PC-9 (cell line): ENCODE results near the gene PARVG. TPM values are rescaled to one million over a fixed set of nuclear protein-coding genes. Genes with fewer than 3 reads are reported as not detected.

Source experiments
- BruUV-seq: library from RNA; stranded (reverse); fragments of 400-500 nt; replicated peaks from 2 replicates; lab custom pipeline; 2021; lab: Mats Ljungman, UMichigan
- CTCF ChIA-PET: fragments of 300-600 bp; sonication (Branson Sonifier 250); formaldehyde crosslinking; loops from one replicate; lab custom pipeline; 2022; ENCODE audit warnings: antibody characterized with exemption; lab: Charles Lee
- POLR2A ChIA-PET: fragments of 300-600 bp; sonication (Branson Sonifier 250); formaldehyde crosslinking; loops from one replicate; lab custom pipeline; 2022; ENCODE audit warnings: antibody characterized with exemption; ENCODE audit not compliant: unreplicated experiment; lab: Charles Lee
- DNase-seq, 2 experiments: peaks; one replicate each; pipeline versions ENCODE4 v3.0.0 to v3.0.0-alpha.2; 2015 to 2022; ENCODE audit warnings: mixed read lengths in 1 of 2
- H2AFZ ChIP-seq: fragments of 200-600 bp; sonication (generic); 2 replicates; pipeline ENCODE4 v1.8.1; 2017; ENCODE audit warnings: antibody characterized with exemption
- H3F3A ChIP-seq: fragments of 200-600 bp; sonication (generic); 2 replicates; pipeline ENCODE4 v1.8.1; 2017; ENCODE audit warnings: antibody characterized with exemption, mild to moderate bottlenecking, low read depth; ENCODE audit not compliant: insufficient read depth
- H3K27ac ChIP-seq: fragments of 200-600 bp; sonication (generic); 2 replicates; pipeline ENCODE4 v1.6.1; 2016; ENCODE audit warnings: mixed run types
- H3K27me3 ChIP-seq: fragments of 200-600 bp; sonication (generic); 2 replicates; pipeline ENCODE4 v1.6.1; 2016; ENCODE audit warnings: low read depth, mixed run types; ENCODE audit not compliant: insufficient read depth
- H3K36me3 ChIP-seq: fragments of 200-600 bp; sonication (generic); 2 replicates; pipeline ENCODE4 v1.6.1; 2016; ENCODE audit warnings: low read depth, mixed run types
- H3K4me1 ChIP-seq: fragments of 200-600 bp; sonication (generic); replicated peaks from 2 replicates; pipeline ENCODE4 v1.6.1; 2016; ENCODE audit warnings: mixed run types; ENCODE audit not compliant: insufficient read depth
- H3K4me2 ChIP-seq: fragments of 200-600 bp; sonication (generic); 2 replicates; pipeline ENCODE4 v1.6.1; 2017; ENCODE audit warnings: mixed run types
- H3K4me3 ChIP-seq: fragments of 200-600 bp; sonication (generic); 2 replicates; pipeline ENCODE4 v1.6.1; 2016; ENCODE audit warnings: mixed run types
- H3K79me2 ChIP-seq: fragments of 200-600 bp; sonication (generic); 2 replicates; pipeline ENCODE4 v1.6.1; 2017; ENCODE audit warnings: low read depth, mixed run types
- H3K9me2 ChIP-seq: fragments of 200-600 bp; sonication (generic); 2 replicates; pipeline ENCODE4 v1.8.1; 2017; ENCODE audit warnings: mild to moderate bottlenecking; ENCODE audit not compliant: insufficient read depth
- H3K9me3 ChIP-seq: fragments of 200-600 bp; sonication (generic); 2 replicates; pipeline ENCODE4 v1.8.1; 2016; ENCODE audit warnings: low read depth; ENCODE audit not compliant: insufficient read depth
- H4K20me1 ChIP-seq: fragments of 200-600 bp; sonication (generic); 2 replicates; pipeline ENCODE4 v1.8.1; 2017; ENCODE audit not compliant: insufficient read depth
- EZH2 ChIP-seq: fragments of 200-600 bp; sonication (generic); IDR thresholded peaks from 2 replicates; pipeline ENCODE4 v1.8.0; 2017; ENCODE audit warnings: antibody characterized with exemption, low read depth
- intact Hi-C: fragments of 100-400 bp; cut with micrococcal nuclease; formaldehyde crosslinking; loops from one replicate; pipeline ENCODE4 v1.10.0; 2022; ENCODE audit not compliant: unreplicated experiment
- total RNA-seq: library from RNA; stranded (reverse); gene quantifications from 2 replicates; pipeline ENCODE4 v1.2.3, GENCODE V29; 2021
- TF ChIP-seq, protein P1 (sequence below): fragments of 200-600 bp; sonication (generic); conservative IDR thresholded peaks from 2 replicates; pipeline ENCODE4 v1.6.1; 2017; ENCODE audit warnings: mixed run types, antibody characterized with exemption, mild to moderate bottlenecking, moderate library complexity

PARVG gene
- total RNA-seq, 1 experiment from 2014 or later: not detected

GRCh38 chr22:44167501-44167900, 13.2 kb upstream of the PARVG start:
- Histone ChIP-seq H3K27ac (no peak overlapping the region), H3K36me3 (no peaks in the 10 kb centered on the region), H2AFZ (no peak overlapping the region), H3F3A (no peaks in the 10 kb centered on the region), H3K9me3 (no peaks in the 10 kb centered on the region), H3K79me2 (no peaks in the 10 kb centered on the region), H3K4me3 (no peak overlapping the region), H4K20me1 (no peaks in the 10 kb centered on the region), H3K27me3 (no peaks in the 10 kb centered on the region), H3K9me2 (no peaks in the 10 kb centered on the region), H3K4me1 (no peaks in the 10 kb centered on the region), H3K4me2 (no peak overlapping the region)
- ChIA-PET CTCF (no interaction called here), POLR2A (interaction anchor here (0.7 kb wide), 1 partner anchor 456 kb away, joined by 4 read pairs; no protein-coding TSS in a partner anchor)
- intact Hi-C loops: no loop called here
- TF ChIP-seq EZH2: no peak
- TF ChIP-seq, protein P1, sequence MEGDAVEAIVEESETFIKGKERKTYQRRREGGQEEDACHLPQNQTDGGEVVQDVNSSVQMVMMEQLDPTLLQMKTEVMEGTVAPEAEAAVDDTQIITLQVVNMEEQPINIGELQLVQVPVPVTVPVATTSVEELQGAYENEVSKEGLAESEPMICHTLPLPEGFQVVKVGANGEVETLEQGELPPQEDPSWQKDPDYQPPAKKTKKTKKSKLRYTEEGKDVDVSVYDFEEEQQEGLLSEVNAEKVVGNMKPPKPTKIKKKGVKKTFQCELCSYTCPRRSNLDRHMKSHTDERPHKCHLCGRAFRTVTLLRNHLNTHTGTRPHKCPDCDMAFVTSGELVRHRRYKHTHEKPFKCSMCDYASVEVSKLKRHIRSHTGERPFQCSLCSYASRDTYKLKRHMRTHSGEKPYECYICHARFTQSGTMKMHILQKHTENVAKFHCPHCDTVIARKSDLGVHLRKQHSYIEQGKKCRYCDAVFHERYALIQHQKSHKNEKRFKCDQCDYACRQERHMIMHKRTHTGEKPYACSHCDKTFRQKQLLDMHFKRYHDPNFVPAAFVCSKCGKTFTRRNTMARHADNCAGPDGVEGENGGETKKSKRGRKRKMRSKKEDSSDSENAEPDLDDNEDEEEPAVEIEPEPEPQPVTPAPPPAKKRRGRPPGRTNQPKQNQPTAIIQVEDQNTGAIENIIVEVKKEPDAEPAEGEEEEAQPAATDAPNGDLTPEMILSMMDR: no peak
- no peak for DNase-seq
- no TSS peak for BruUV-seq

DNA sequence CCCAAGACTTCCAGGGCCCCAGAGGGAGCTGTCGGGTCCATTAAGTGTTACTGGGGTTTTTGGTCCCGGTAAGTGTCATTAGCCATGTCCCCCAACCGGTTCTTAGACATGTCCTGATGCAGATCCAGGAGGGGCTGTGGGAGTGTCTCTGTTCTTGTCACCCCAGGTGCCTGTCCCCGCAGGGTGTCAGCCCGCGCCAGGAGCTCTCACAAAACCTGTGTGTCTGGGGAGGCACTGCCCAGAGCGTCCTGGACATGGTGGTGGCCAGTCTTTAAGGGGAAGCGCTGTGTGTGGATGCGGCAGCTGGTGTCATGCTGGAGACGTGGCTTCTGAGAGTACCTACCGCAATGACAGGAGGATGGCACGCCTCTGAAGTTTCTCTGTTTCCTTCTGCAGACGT, 12.5 kb upstream of the PARVG start:
- no peak overlapping the region for H3K27ac ChIP-seq
- H2AFZ ChIP-seq: no peak overlapping the region
- H3K9me2 ChIP-seq: no peaks in the 10 kb centered on the region
- intact Hi-C loops: no loop called here
- no peak for TF ChIP-seq EZH2
- TF ChIP-seq, protein P1: no peak
- H3K4me1 ChIP-seq: no peaks in the 10 kb centered on the region
- DNase-seq: no peak
- no peak overlapping the region for H3K4me2 ChIP-seq
- no peaks in the 10 kb centered on the region for H4K20me1 ChIP-seq
- H3K36me3 ChIP-seq: no peaks in the 10 kb centered on the region
- H3F3A ChIP-seq: no peaks in the 10 kb centered on the region
- no peaks in the 10 kb centered on the region for H3K9me3 ChIP-seq
- ChIA-PET POLR2A (no interaction called here), CTCF (no interaction called here)
- no TSS peak for BruUV-seq
- no peaks in the 10 kb centered on the region for H3K79me2 ChIP-seq
- H3K4me3 ChIP-seq: no peak overlapping the region
- no peaks in the 10 kb centered on the region for H3K27me3 ChIP-seq

DNA sequence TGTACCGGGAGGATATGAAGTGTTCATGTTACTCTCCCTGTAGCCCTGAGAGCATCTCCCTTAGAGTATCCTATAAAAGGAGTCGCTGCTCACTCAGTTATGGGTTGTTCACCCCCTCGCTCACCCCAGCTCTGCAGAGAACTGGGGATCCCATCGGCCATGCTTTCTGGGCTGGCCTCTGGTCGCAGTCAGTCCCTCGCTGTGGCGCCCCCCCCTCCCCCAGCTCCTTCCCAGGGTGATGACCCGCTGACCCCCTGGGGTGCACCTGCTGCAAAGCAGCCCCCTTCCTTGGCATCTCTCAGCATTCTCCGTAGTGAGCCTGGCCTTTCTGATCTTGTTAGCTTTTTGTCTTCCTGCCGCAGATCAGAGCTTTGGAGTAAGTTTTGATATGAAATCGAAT, 10.3 kb upstream of the PARVG start:
- ChIA-PET CTCF (no interaction called here), POLR2A (no interaction called here)
- H3K27ac ChIP-seq: no peak overlapping the region
- TF ChIP-seq, protein P1: no peak
- no peak for TF ChIP-seq EZH2
- no peak overlapping the region for H2AFZ ChIP-seq
- no peak for DNase-seq
- H3K27me3 ChIP-seq: no peaks in the 10 kb centered on the region
- no peaks in the 10 kb centered on the region for H3K9me3 ChIP-seq
- no peak overlapping the region for H3K4me3 ChIP-seq
- no peaks in the 10 kb centered on the region for H3K4me1 ChIP-seq
- H4K20me1 ChIP-seq: no peaks in the 10 kb centered on the region
- no peaks in the 10 kb centered on the region for H3K9me2 ChIP-seq
- intact Hi-C loops: no loop called here
- no peaks in the 10 kb centered on the region for H3F3A ChIP-seq
- H3K36me3 ChIP-seq: no peaks in the 10 kb centered on the region
- H3K79me2 ChIP-seq: no peaks in the 10 kb centered on the region
- H3K4me2 ChIP-seq: no peak overlapping the region
- no TSS peak for BruUV-seq
